MG63 (cell line): ENCODE results near the gene C1RL. TPM values are rescaled to one million over a fixed set of nuclear protein-coding genes. Genes with fewer than 3 reads are reported as not detected.
"Not testable (repeated sequence)": the region's sequence is repeated elsewhere in the genome, so short reads cannot be mapped to it uniquely, and the experiment has no call there.

ENCODE experiments used
- DNase-seq: peaks from one replicate; pipeline ENCODE4 v3.0.0-alpha.2; 2020
- H3K27me3 ChIP-seq: fragments of 250-450 bp; sonication (Bioruptor Pico); 2 replicates; pipeline ENCODE4 v1.5.1; 2020; ENCODE audit warnings: mild to moderate bottlenecking, moderate library complexity
- H3K36me3 ChIP-seq: fragments of 250-450 bp; sonication (Bioruptor Pico); 2 replicates; pipeline ENCODE4 v1.5.1; 2020; ENCODE audit warnings: mild to moderate bottlenecking, moderate library complexity
- H3K4me3 ChIP-seq: fragments of 250-450 bp; sonication (Bioruptor Pico); 2 replicates; pipeline ENCODE4 v1.5.1; 2020; ENCODE audit warnings: mild to moderate bottlenecking, moderate library complexity
- H3K9me3 ChIP-seq: fragments of 250-450 bp; sonication (Bioruptor Pico); 2 replicates; pipeline ENCODE4 v1.5.1; 2020; ENCODE audit warnings: mild to moderate bottlenecking, moderate library complexity
- total RNA-seq: library from RNA; depleted of rRNA; stranded (reverse); fragments of >200 nt; shearing (Covaris generic); gene quantifications from 2 replicates; pipeline ENCODE4 v1.2.3, GENCODE V29; 2014; ENCODE audit warnings: low replicate concordance

Gene C1RL
- total RNA-seq, 1 experiment from 2014 or later, result 3.7 TPM

GRCh38 chr12:7067096-7067495 is 41.9 kb downstream of the C1RL start:
- H3K36me3 ChIP-seq, result peaks cover 2% of the 10 kb centered on the region; the same call in 1 of the 2 replicates
- no peaks in the 10 kb centered on the region for H3K9me3 ChIP-seq
- DNase-seq, result no peak
- no peak overlapping the region for H3K4me3 ChIP-seq
- no peaks in the 10 kb centered on the region for H3K27me3 ChIP-seq

GRCh38 chr12:7066596-7066995 is 42.4 kb downstream of the C1RL start:
- Histone ChIP-seq H3K9me3 (no peaks in the 10 kb centered on the region), H3K27me3 (no peaks in the 10 kb centered on the region), H3K36me3 (peaks cover 2% of the 10 kb centered on the region; the same call in 1 of the 2 replicates), H3K4me3 (no peak overlapping the region)
- DNase-seq, result no peak

- Histone ChIP-seq H3K36me3 (peaks cover 2% of the 10 kb centered on the region; the same call in 1 of the 2 replicates), H3K27me3 (no peaks in the 10 kb centered on the region), H3K4me3 (no peak overlapping the region), H3K9me3 (no peaks in the 10 kb centered on the region)
- no peak for DNase-seq
Measured at GRCh38 chr12:7065073-7065623, 43.9 kb downstream of the C1RL start.

GRCh38 chr12:7064516-7064915 is 44.5 kb downstream of the C1RL start:
- Histone ChIP-seq H3K27me3 (no peaks in the 10 kb centered on the region), H3K9me3 (no peaks in the 10 kb centered on the region), H3K36me3 (peaks cover 2% of the 10 kb centered on the region; the same call in 1 of the 2 replicates), H3K4me3 (no peak overlapping the region)
- no peak for DNase-seq

- DNase-seq, result no peak
- Histone ChIP-seq H3K27me3 (no peaks in the 10 kb centered on the region), H3K36me3 (peaks cover 2% of the 10 kb centered on the region; the same call in 1 of the 2 replicates), H3K4me3 (no peak overlapping the region), H3K9me3 (no peaks in the 10 kb centered on the region; the same call in 1 of the 2 replicates)
Measured at GRCh38 chr12:7061596-7061995, 47.4 kb downstream of the C1RL start.

- DNase-seq, result no peak
- Histone ChIP-seq H3K4me3 (peak overlapping the region; percentile 23), H3K36me3 (peaks cover 2% of the 10 kb centered on the region; the same call in 1 of the 2 replicates), H3K27me3 (no peaks in the 10 kb centered on the region), H3K9me3 (no peaks in the 10 kb centered on the region; the same call in 1 of the 2 replicates)
Measured at GRCh38 chr12:7061138-7061537, 47.9 kb downstream of the C1RL start.

GRCh38 chr12:7060353-7060954 is 48.6 kb downstream of the C1RL start, which contains the start of gene C1S:
Gene C1S, plus strand, starts transcription at chr12:7060718. Its CDS starts 1,195 bp downstream, at chr12:7061913.
- H3K9me3 ChIP-seq, result no peaks in the 10 kb centered on the region; the same call in 1 of the 2 replicates
- H3K4me3 ChIP-seq, result peak within 1 kb of the TSS; percentile 23
- no peaks in the 10 kb centered on the region for H3K36me3 ChIP-seq
- no peaks in the 10 kb centered on the region for H3K27me3 ChIP-seq
- peak; percentile 82 for DNase-seq

- DNase-seq, result no peak
- Histone ChIP-seq H3K36me3 (no peaks in the 10 kb centered on the region), H3K9me3 (no peaks in the 10 kb centered on the region; the same call in 1 of the 2 replicates), H3K4me3 (no peak overlapping the region), H3K27me3 (no peaks in the 10 kb centered on the region)
Measured at GRCh38 chr12:7059780-7060179, 49.2 kb downstream of the C1RL start.

- Histone ChIP-seq H3K4me3 (no peak overlapping the region), H3K27me3 (no peaks in the 10 kb centered on the region), H3K36me3 (no peaks in the 10 kb centered on the region), H3K9me3 (no peaks in the 10 kb centered on the region; the same call in 1 of the 2 replicates)
- DNase-seq, result no peak
Measured at GRCh38 chr12:7058850-7059395, 50.1 kb downstream of the C1RL start.

- DNase-seq, result no peak
- Histone ChIP-seq H3K9me3 (no peaks in the 10 kb centered on the region; the same call in 1 of the 2 replicates), H3K36me3 (no peaks in the 10 kb centered on the region), H3K4me3 (no peak overlapping the region), H3K27me3 (no peaks in the 10 kb centered on the region; the same call in 1 of the 2 replicates)
Measured at GRCh38 chr12:7058163-7058845, 50.7 kb downstream of the C1RL start.

- H3K9me3 ChIP-seq, H3K36me3 ChIP-seq, H3K4me3 ChIP-seq, DNase-seq, H3K27me3 ChIP-seq: not testable (repeated sequence)
Measured at GRCh38 chr12:7055736-7056135, 53.3 kb downstream of the C1RL start.

GRCh38 chr12:7054925-7055324 is 54.1 kb downstream of the C1RL start:
- H3K27me3 ChIP-seq, result no peaks in the 10 kb centered on the region; the same call in 1 of the 2 replicates
- no peaks in the 10 kb centered on the region; the same call in 1 of the 2 replicates for H3K9me3 ChIP-seq
- H3K36me3 ChIP-seq, result no peaks in the 10 kb centered on the region
- no peak overlapping the region for H3K4me3 ChIP-seq
- DNase-seq, result no peak

- not testable (repeated sequence) for DNase-seq, H3K4me3 ChIP-seq, H3K27me3 ChIP-seq, H3K9me3 ChIP-seq, H3K36me3 ChIP-seq
Measured at GRCh38 chr12:7049973-7050372, 59.0 kb downstream of the C1RL start.

GRCh38 chr12:7049445-7049951 is 59.5 kb downstream of the C1RL start:
- H3K27me3 ChIP-seq, H3K4me3 ChIP-seq, H3K9me3 ChIP-seq, H3K36me3 ChIP-seq, DNase-seq: not testable (repeated sequence)

GRCh38 chr12:7047306-7047705 is 61.7 kb downstream of the C1RL start:
- Histone ChIP-seq H3K36me3 (no peaks in the 10 kb centered on the region), H3K27me3 (no peaks in the 10 kb centered on the region; the same call in 1 of the 2 replicates), H3K4me3 (no peak overlapping the region), H3K9me3 (no peaks in the 10 kb centered on the region)
- no peak for DNase-seq

- Histone ChIP-seq H3K9me3 (no peaks in the 10 kb centered on the region), H3K4me3 (no peak overlapping the region), H3K27me3 (no peaks in the 10 kb centered on the region; the same call in 1 of the 2 replicates), H3K36me3 (no peaks in the 10 kb centered on the region)
- DNase-seq, result no peak
Measured at GRCh38 chr12:7046383-7047105, 62.5 kb downstream of the C1RL start.
